ENCODE results near the gene SEMA6A. TPM values are rescaled to one million over a fixed set of nuclear protein-coding genes. Genes with fewer than 3 reads are reported as not detected.
A peak's percentile ranks its signal among the peaks of the same experiment; 100 is the strongest.

Gene SEMA6A
- total RNA-seq, 4 donors from 2014 or later: 22.4 to 118 (median 48.7) TPM

DNA sequence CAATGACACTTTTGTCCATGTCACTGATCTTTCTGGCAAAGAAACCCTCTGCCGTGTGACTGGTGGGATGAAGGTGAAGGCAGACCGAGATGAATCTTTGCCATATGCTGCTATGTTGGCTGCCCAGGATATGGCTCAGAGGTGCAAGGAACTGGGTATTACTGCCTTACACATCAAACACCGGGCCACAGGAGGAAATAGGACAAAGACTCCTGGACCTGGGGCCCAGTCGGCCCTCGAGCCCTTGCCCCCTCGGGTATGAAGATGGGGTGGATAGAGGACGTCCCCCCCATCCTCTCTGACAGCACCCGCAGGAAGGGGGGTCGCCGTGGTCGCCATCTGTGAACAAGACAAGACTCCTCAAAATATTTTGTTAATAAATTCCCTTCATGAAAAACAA lies 12.0 kb downstream of the SEMA6A start:
- no peaks in the 10 kb centered on the region for H3K4me1 ChIP-seq
- intact Hi-C loops (cut with DNase I; ENCODE audit: low total_unique reads): no loop called here
- no peak for TF ChIP-seq POLR2A (IDR thresholded peaks at IDR 0.05)
- TF ChIP-seq, protein P1, sequence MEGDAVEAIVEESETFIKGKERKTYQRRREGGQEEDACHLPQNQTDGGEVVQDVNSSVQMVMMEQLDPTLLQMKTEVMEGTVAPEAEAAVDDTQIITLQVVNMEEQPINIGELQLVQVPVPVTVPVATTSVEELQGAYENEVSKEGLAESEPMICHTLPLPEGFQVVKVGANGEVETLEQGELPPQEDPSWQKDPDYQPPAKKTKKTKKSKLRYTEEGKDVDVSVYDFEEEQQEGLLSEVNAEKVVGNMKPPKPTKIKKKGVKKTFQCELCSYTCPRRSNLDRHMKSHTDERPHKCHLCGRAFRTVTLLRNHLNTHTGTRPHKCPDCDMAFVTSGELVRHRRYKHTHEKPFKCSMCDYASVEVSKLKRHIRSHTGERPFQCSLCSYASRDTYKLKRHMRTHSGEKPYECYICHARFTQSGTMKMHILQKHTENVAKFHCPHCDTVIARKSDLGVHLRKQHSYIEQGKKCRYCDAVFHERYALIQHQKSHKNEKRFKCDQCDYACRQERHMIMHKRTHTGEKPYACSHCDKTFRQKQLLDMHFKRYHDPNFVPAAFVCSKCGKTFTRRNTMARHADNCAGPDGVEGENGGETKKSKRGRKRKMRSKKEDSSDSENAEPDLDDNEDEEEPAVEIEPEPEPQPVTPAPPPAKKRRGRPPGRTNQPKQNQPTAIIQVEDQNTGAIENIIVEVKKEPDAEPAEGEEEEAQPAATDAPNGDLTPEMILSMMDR (IDR thresholded peaks at IDR 0.05): no peak

DNA sequence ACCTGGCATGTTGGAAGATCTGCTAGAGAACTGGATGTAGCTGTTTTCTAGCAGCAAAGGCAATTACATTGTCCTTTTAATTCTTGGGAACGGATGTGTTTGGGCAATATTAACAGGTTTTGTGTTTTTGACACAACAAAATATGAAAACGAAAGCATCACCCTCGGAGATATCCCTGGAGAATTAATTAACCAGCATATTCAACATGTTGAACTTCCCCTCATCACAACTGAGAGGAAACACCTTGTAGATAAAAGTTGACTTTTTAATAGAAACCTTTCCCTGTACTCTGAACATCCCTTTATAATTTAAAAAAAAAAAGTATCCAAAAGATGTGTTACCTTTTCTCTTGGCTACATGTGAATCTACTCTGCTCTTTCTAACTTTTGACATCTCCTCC lies 13.0 kb downstream of the SEMA6A start:
- no peaks in the 10 kb centered on the region for H3K4me1 ChIP-seq
- no peak overlapping the region for H3K4me3 ChIP-seq
- intact Hi-C loops (cut with DNase I; ENCODE audit: low total_unique reads): no loop called here
- H3K36me3 ChIP-seq: no peaks in the 10 kb centered on the region
- DNase-seq: no peak
- H3K27ac ChIP-seq: no peak overlapping the region
- H3K9me3 ChIP-seq: no peaks in the 10 kb centered on the region
- TF ChIP-seq, protein P1 (IDR thresholded peaks at IDR 0.05): no peak
- no peak for TF ChIP-seq POLR2A (IDR thresholded peaks at IDR 0.05)
- H3K27me3 ChIP-seq: no peaks in the 10 kb centered on the region

More for the DNA sequence above, 12.0 kb downstream of the SEMA6A start:
- no peak overlapping the region for H3K4me3 ChIP-seq
- H3K36me3 ChIP-seq: no peaks in the 10 kb centered on the region
- H3K27me3 ChIP-seq: no peaks in the 10 kb centered on the region
- H3K9me3 ChIP-seq: no peaks in the 10 kb centered on the region
- DNase-seq: no peak
- H3K27ac ChIP-seq: no peak overlapping the region

DNA sequence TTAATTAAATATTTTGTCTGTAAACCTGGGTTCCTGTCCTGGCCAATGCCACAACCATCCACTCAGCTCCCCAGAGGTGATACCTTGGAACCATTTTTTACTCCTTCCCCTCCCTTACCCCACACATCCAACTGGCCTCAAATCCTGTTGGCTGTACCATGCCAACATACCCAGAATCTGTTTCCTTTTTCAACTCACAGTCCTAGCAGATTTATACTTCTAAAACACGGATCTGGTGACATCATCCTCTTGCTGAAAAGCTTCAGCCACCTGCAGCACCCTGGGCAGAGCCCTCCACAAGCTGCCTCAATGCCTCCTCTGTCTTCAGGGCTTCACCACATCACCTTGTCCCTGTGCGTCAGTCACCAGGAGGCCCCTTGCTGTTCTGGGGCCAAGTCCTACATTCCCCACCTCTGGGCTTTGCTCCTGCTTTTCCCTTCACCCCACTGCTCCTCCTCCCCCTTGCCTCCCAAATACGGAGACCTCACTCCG lies 14.9 kb downstream of the SEMA6A start:
- intact Hi-C loops (cut with DNase I; ENCODE audit: low total_unique reads): no loop called here
- H3K9me3 ChIP-seq: no peaks in the 10 kb centered on the region
- H3K4me3 ChIP-seq: no peak overlapping the region
- TF ChIP-seq POLR2A (IDR thresholded peaks at IDR 0.05): no peak
- TF ChIP-seq, protein P1 (IDR thresholded peaks at IDR 0.05): no peak
- H3K27ac ChIP-seq: no peak overlapping the region
- no peaks in the 10 kb centered on the region for H3K27me3 ChIP-seq
- no peaks in the 10 kb centered on the region for H3K36me3 ChIP-seq
- no peak for DNase-seq
- H3K4me1 ChIP-seq: no peaks in the 10 kb centered on the region

DNA sequence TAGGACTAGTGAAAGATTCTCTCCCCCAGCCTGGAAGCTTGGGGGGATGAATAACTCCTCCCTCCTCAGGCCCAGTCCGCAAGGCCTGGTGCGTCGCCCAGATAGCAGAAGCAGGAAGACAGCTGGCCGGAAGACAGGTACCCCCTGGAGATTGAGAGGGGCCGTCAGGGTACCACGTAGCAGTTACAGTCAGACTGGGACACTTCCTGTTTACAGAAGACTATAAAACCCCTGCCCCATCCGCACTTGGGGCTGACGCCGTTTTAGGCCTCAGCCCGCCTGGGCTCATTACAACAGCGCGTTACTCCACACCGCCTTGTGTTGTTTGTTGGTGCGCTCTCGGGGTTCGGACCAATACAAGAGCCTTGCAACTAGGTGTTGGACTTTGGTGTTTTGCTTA lies 15.4 kb downstream of the SEMA6A start:
- Histone ChIP-seq H3K4me1 (no peaks in the 10 kb centered on the region), H3K27ac (no peak overlapping the region), H3K4me3 (no peak overlapping the region), H3K27me3 (no peaks in the 10 kb centered on the region), H3K9me3 (no peaks in the 10 kb centered on the region), H3K36me3 (no peaks in the 10 kb centered on the region)
- intact Hi-C loops (cut with DNase I; ENCODE audit: low total_unique reads): no loop called here
- DNase-seq: no peak
- no peak for TF ChIP-seq POLR2A (IDR thresholded peaks at IDR 0.05)
- TF ChIP-seq, protein P1 (IDR thresholded peaks at IDR 0.05): no peak

DNA sequence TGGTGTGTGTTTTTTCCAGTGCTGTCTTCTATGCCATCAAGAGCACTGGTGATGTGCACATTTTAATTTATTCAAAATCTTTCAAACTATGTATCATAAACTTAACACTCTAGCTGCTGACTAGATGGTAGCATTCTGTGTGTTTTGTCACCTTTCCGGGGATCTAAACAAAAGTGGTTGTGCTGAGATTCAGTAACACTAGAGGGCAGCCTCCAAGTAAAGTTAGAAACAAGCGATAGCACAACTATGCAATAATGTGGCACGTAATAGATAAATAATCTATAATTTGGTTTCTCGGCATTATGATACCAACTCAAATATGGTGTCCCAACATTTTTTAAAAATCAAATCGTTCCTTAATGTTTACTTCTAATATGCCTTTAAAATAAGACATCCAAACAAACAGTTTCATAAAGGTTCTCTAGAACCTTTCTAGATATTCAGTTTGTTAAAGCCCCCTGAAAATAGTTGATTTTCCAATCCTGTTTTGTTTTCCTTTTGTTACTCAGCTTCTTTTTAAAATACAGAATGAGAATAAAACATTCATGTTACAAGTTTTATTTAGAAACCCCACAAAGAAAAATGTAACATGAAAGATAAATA lies 16.9 kb downstream of the SEMA6A start:
- no peak for DNase-seq
- Histone ChIP-seq H3K4me1 (no peaks in the 10 kb centered on the region), H3K27me3 (no peaks in the 10 kb centered on the region), H3K9me3 (no peaks in the 10 kb centered on the region), H3K36me3 (no peaks in the 10 kb centered on the region), H3K4me3 (no peak overlapping the region), H3K27ac (no peak overlapping the region)
- intact Hi-C loops (cut with DNase I; ENCODE audit: low total_unique reads): no loop called here
- TF ChIP-seq POLR2A (IDR thresholded peaks at IDR 0.05): no peak
- TF ChIP-seq, protein P1 (IDR thresholded peaks at IDR 0.05): peak; percentile 29 to 52 (median 36)
